ENCODE results near the gene SEMA7A.

The SEMA7A gene

GRCh38 chr15:74430510-74430951 is 3.2 kb downstream of the SEMA7A start:
- no peak for DNase-seq (ENCODE audit: low read depth)

GRCh38 chr15:74429781-74430400 is 3.9 kb downstream of the SEMA7A start:
- no peak for DNase-seq (ENCODE audit: low read depth)

GRCh38 chr15:74428970-74429780 is 4.6 kb downstream of the SEMA7A start:
- no peak for DNase-seq (ENCODE audit: low read depth)

DNA sequence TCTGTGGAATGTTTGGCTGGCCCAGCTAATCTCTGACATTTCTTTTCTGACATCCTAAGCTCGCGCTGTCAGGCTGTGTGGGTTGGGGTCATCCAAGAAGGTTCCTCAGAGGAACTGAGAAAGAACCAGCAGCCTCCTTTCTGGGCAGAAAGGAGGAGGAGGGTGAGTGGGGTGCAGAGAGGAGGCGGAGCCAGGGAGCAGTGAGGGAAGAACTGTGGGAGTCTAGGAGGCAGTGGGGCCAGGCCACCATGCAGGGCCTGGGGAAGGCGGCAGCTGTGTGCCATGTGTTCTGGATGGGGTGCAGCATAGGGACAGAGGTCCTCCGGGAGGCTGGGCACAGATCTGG is 5.3 kb downstream of the SEMA7A start:
- DNase-seq (ENCODE audit: low read depth): no peak

- no peak for DNase-seq (ENCODE audit: low read depth)
Observed at GRCh38 chr15:74427607-74428441, 5.9 kb downstream of the SEMA7A start.

- no peak for DNase-seq (ENCODE audit: low read depth)
Observed at GRCh38 chr15:74426404-74427281, 7.1 kb downstream of the SEMA7A start.

GRCh38 chr15:74425630-74426029 is 8.1 kb downstream of the SEMA7A start:
- DNase-seq (ENCODE audit: low read depth): no peak

- no peak for DNase-seq (ENCODE audit: low read depth)
Observed at GRCh38 chr15:74424901-74425528, 8.7 kb downstream of the SEMA7A start.

GRCh38 chr15:74423431-74424257 is 10.1 kb downstream of the SEMA7A start:
- DNase-seq (ENCODE audit: low read depth): no peak

DNA sequence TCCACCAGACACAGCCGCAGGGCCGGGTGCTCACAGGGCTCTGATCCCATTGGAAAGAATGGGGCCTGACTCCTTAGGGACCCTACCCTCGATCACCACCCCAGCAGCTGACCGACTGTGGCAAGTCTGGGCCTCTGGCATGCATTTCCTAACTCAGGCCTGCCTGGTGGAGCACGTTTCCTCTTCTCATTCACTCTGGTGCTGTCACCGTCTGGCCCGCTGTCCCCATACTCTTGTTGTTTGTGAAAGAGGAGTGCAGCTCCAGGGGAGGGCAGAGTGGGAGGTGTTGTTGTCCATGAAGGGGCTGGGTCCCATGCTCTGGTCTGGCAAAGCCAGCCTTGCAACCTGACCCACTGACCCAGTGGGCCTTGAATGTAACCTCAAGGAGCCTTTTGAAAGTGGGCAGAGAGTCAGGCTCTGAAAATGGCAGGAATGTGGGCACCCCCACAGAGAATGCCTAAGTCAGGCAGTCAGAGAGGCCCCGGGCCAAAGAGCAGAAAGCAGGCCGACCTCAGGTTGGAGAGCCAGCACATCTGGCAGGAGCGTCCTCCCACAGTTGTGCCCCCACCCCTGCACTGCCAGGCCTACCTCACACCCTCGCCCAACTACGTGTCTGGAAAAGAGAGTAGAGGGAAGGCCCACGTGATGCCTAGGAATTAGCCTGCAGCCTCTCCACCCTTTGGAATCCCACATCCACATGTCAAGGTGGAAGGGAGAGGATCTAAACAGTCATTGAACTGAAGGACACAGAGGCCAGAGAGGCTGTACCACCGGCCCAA is 10.9 kb downstream of the SEMA7A start:
- DNase-seq (ENCODE audit: low read depth): no peak

DNA sequence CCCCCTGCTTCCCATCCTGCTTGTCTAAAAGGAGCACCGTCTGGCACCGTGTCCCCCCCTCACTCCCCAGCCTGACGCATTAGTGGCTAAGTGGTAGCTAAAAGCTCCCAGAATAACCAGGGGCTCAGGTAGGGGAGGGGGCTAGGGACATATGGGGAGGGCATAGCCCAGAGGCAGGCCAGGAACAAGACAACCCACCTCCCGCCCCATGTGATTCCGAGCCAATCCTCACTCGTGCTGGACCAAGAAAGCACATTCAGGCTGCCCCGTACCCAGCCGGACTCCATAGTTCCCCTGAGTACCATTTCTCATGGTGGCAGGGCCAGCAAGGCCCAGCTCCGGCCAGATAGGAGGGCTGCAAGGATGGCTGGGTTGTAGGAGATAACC is 11.5 kb downstream of the SEMA7A start:
- DNase-seq (ENCODE audit: low read depth): no peak

DNA sequence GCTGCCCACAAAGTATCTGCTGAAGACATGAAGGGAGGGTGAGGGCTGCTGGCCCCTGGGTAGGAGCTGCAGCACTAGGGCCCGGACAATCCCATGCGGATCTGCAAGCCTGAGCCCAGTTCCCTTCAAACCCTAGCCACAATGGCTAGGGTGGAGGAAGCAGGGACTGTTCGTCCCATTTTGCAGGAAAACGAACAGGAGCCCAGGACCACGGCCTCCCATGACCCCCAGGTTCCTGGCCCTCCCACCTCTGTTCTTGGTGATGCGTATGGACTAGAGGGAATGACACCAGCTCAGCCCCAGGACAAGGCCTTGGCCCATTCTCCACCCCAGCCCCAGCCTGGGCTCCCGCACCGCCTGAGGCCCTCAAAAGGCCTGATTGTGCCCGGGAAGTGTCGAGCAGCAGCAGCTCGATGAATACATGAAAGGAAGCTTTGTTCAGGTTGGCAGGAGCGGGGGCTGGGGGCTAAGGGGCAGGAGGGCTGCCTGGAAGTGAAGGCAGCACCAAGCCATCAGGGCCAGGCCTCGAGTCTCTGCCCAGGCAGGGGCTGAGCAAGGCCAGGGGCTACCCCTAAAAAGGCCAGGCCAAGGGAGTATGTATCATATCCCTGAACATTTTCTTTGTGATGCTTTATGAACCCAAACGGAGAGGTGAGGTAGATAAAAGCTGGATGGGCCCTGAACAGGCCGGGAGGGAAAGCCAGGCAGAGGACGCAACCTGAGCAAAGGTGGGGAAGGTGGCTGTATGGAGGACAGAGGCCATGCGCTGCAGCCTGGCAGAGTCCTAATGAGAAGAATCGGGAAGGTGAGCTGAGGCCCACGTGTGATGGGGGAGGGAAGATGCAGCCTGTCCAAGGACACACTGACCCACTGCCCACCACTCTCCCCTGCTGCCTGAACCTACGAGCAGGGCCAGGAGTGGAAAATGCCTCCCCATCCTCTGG is 12.2 kb downstream of the SEMA7A start:
- DNase-seq (ENCODE audit: low read depth): no peak

DNA sequence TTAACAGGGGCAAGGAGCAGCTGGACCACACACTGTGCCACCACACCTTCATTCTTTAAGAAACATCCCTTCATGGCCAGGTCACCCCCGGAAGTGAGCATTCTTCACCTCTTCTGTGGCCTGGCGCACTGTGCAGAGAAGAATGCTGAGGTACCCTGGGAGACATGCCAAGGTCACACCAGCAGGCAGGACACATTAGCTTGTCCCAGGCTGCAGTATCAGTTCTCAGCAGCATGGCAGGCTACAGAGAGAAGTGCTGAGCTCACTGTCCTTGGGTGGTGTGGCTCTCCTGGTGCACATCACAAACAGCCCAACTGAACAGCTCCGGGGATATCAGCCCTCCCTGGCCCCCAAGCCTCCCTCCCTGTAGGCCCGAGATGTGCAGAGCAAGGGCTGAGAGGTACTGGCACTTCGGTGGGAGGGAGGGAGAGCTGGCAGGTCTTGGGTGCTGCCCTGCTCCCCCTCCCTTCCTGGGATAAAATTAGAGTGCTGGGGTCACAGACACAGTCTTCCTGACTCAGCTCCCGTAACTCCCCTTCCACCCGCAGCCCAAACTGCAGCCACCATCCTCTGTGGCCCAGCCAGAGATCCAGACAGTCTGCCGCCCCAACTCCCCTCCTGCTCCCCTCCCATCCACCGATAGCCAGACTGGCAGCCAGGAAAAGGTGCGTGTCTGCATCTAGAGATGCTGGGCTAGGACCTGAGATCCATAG is 13.4 kb downstream of the SEMA7A start:
- DNase-seq (ENCODE audit: low read depth): no peak

GRCh38 chr15:74419432-74419831 is 14.3 kb downstream of the SEMA7A start:
- no peak for DNase-seq (ENCODE audit: low read depth)

DNA sequence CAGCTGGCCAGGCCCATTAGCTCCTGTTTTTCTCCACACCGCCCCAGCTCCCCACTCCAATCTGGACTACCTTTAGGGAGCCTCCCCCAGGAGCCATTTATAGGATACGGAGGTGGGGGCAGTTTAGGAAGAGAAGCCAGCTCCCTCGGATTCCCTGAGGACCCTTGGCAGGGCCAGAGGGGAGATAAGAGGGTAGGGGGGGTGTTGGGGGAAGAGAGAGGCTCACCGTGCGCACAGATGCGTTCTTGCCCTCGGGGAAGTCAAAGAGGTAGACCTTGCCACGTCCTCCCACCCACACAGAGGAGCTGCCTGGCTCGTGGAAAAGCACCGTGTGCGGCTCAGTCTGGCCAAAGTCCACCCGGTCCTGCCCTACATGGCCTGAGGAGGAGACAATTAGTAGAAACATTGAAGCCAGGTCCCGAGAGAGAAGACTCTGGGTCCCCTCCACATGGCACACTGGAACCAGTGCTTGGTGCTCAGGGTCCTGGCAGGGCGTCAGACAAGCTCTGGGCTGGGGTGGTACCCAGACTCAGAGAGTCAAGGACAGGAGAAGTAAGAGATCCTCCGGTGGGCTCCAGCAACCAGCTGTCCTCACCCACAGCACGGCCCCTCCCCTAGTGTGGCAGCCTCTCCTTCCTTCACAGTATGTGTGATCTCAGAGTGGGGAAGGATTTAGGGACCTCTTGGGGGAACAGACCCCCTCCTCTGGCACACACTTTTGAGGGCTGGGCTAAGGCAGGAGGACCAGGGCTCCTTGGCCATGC is 15.0 kb downstream of the SEMA7A start:
- DNase-seq (ENCODE audit: low read depth): no peak

DNA sequence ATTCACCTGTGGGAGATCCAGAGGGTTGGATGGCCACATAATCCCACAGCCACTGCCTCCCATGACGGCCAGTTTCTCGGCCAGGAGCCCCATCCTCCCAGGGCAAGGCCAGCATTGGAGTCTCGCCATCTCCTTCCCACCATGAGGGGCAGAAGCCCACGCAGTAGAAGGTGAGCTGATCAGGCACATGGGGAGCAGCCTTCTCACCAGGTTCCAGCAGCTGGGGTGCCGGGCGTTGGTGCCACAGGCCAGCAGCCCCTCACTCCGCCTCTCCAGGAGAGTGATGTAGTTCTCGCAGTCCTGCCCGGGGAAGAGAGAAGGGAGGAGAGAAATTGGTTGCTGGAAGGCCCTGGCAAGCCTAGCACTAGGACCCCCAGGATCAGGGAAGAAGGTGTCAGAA is 16.1 kb downstream of the SEMA7A start:
- DNase-seq (ENCODE audit: low read depth): no peak

DNA sequence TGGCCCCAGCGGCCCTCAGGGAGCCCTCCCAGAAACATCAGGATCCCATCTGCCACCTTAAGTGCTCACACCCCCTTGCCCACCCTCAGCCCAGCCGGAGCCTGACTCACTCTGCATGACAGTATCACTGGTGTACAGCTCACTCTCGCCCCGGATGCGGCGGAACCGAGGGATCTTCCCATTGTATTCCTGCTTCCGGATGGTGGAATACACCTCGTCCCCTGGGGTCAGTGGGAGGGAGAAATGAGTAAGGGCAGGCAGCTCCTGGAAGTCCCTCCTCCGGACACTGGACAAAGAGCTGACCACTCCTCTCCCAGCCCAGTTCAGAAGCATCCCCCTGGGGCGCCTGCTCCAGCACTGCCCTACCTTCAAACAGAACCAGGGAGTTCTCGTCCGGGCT is 16.5 kb downstream of the SEMA7A start:
- DNase-seq (ENCODE audit: low read depth): no peak
